ENCODE data around the gene SLC7A8. TPM values are rescaled to one million over a fixed set of nuclear protein-coding genes. Genes with fewer than 3 reads are reported as not detected.

SLC7A8 gene
- polyA plus RNA-seq, 1 donor = 5.6 TPM

GRCh38 chr14:23182372-23183157 is 895 bp downstream of the SLC7A8 start:
- no peak for DNase-seq

- DNase-seq = no peak
Observed at GRCh38 chr14:23181946-23182345, 1.5 kb downstream of the SLC7A8 start.

GRCh38 chr14:23181453-23181852 is 2.0 kb downstream of the SLC7A8 start:
- DNase-seq = no peak

GRCh38 chr14:23177181-23177580 is 6.3 kb downstream of the SLC7A8 start:
- no peak for DNase-seq

GRCh38 chr14:23175823-23176222 is 7.6 kb downstream of the SLC7A8 start:
- DNase-seq = no peak

GRCh38 chr14:23174296-23175184 is 8.9 kb downstream of the SLC7A8 start:
- DNase-seq = no peak

GRCh38 chr14:23173796-23174195 is 9.7 kb downstream of the SLC7A8 start:
- no peak for DNase-seq

GRCh38 chr14:23173031-23173430 is 10.4 kb downstream of the SLC7A8 start:
- no peak for DNase-seq

- DNase-seq = no peak
Observed at GRCh38 chr14:23172574-23172973, 10.9 kb downstream of the SLC7A8 start.

- no peak for DNase-seq
Observed at GRCh38 chr14:23172096-23172495, 11.4 kb downstream of the SLC7A8 start.

- DNase-seq = no peak
Observed at GRCh38 chr14:23171222-23171975, 12.1 kb downstream of the SLC7A8 start.

- DNase-seq = no peak
Observed at GRCh38 chr14:23169622-23170021, 13.8 kb downstream of the SLC7A8 start.

- DNase-seq = peak; percentile 20
Observed at GRCh38 chr14:23168246-23168645, 15.2 kb downstream of the SLC7A8 start.

- DNase-seq = no peak
Observed at GRCh38 chr14:23167116-23167847, 16.2 kb downstream of the SLC7A8 start.

GRCh38 chr14:23164949-23165348 is 18.5 kb downstream of the SLC7A8 start:
- no peak for DNase-seq

GRCh38 chr14:23164250-23164649 is 19.2 kb downstream of the SLC7A8 start:
- no peak for DNase-seq

- no peak for DNase-seq
Observed at GRCh38 chr14:23163830-23164229, 19.6 kb downstream of the SLC7A8 start.

GRCh38 chr14:23162800-23163199 is 20.7 kb downstream of the SLC7A8 start:
- no peak for DNase-seq

GRCh38 chr14:23162005-23162404 is 21.5 kb downstream of the SLC7A8 start:
- no peak for DNase-seq

- peak; percentile 48 for DNase-seq
Observed at GRCh38 chr14:23160924-23161522, 22.4 kb downstream of the SLC7A8 start.

- no peak for DNase-seq
Observed at GRCh38 chr14:23159532-23159931, 23.9 kb downstream of the SLC7A8 start.

GRCh38 chr14:23158779-23159178 is 24.7 kb downstream of the SLC7A8 start:
- no peak for DNase-seq

All from hindlimb muscle (tissue), 1 donor.